Right lobe of liver (tissue), 6 donors: ENCODE measurements around the gene SRP68. TPM values are rescaled to one million over a fixed set of nuclear protein-coding genes. Genes with fewer than 3 reads are reported as not detected.

Experiments used
- ATAC-seq, 4 donors: fragments of 200-7000 bp; cut with Tn5 transposase; one replicate each; pipeline ENCODE4 v1.9.1; 2020; ENCODE audit warnings: mild to moderate bottlenecking in 4 of 4, moderate library complexity in 4 of 4
- DNase-seq, 3 donors: peaks; one replicate each; pipeline ENCODE4 v3.0.0-alpha.2; 2020
- H3K27ac ChIP-seq, 3 donors: fragments of 200-600 bp; one replicate each; pipeline ENCODE4 v1.8.0; 2022
- H3K27me3 ChIP-seq, 2 donors: fragments of 200-600 bp; one replicate each; pipeline ENCODE4 v1.8.0; 2022
- H3K36me3 ChIP-seq, 4 donors: fragments of 200-600 bp; sonication (generic) in 1 of 4; one replicate each; pipeline versions ENCODE4 v1.5.1 to v1.8.0; 2017 to 2022; ENCODE audit warnings: control low read depth in 1 of 4
- H3K4me1 ChIP-seq, 4 donors: fragments of 200-600 bp; sonication (generic) in 1 of 4; one replicate each; pipeline versions ENCODE4 v1.5.1 to v1.8.0; 2017 to 2022; ENCODE audit warnings: control low read depth in 1 of 4
- H3K4me3 ChIP-seq, 3 donors: fragments of 200-600 bp; one replicate each; pipeline ENCODE4 v1.8.0; 2022
- H3K9me3 ChIP-seq, 4 donors: fragments of 200-600 bp; sonication (generic) in 1 of 4; one replicate each; pipeline versions ENCODE4 v1.5.1 to v1.8.0; 2017 to 2022; ENCODE audit warnings: control low read depth in 1 of 4
- POLR2A ChIP-seq: fragments of 450-650 bp; IDR thresholded peaks from one replicate; pipeline ENCODE4 v1.6.1; 2017; ENCODE audit warnings: antibody characterized with exemption, mild to moderate bottlenecking
- WGBS: methylation state at CpG from one replicate; pipeline ENCODE4 v1.1.6; 2018; ENCODE audit warnings: low coverage, low lambda C conversion rate; ENCODE audit not compliant: insufficient coverage; ENCODE audit errors: missing lambda C conversion rate; 5-methylcytosine and 5-hydroxymethylcytosine counted together
- intact Hi-C, 2 donors: fragments of 100-400 bp; cut with DNase I; formaldehyde crosslinking; loops; one replicate each; pipeline versions ENCODE4 v1.11.2 to v1.14.1; 2022
- total RNA-seq, 6 experiments: library from RNA; depleted of rRNA in 2 of 6; stranded (reverse); fragments of >200 nt in 2 of 6; fragmentation: NEBNext Ultra II Directional in 3 of 6; extraction: Animal tissue kit (Norgen Biotek cat#: 25700) in 3 of 6; gene quantifications; one replicate each; pipeline versions ENCODE4 v1.1.0 to v1.2.4, GENCODE V29; 2016 to 2023
- TF ChIP-seq, protein P1 (sequence below), 4 donors: fragments of 200-600 bp in 3 of 4; fragments of 450-650 bp in 1 of 4; IDR thresholded peaks; one replicate each; pipeline versions ENCODE4 v1.5.1 to v1.8.0; 2016 to 2022; ENCODE audit warnings: antibody characterized with exemption in 4 of 4, mild to moderate bottlenecking in 2 of 4
- donor health status: DM: no; HTN: yes; CAD: no.
- donor health status: DM: no; HTN: no; CAD: no.
- donor health status: DM: no; HTN: no; CAD: no.
- donor health status: DM: no; HTN: yes; CAD: no.
- donor health status: DM: no; HTN: yes; CAD: no.

SRP68 gene
- total RNA-seq, 6 experiments from 2014 or later, result 31.0 to 37.0 (median 35.1) TPM

DNA sequence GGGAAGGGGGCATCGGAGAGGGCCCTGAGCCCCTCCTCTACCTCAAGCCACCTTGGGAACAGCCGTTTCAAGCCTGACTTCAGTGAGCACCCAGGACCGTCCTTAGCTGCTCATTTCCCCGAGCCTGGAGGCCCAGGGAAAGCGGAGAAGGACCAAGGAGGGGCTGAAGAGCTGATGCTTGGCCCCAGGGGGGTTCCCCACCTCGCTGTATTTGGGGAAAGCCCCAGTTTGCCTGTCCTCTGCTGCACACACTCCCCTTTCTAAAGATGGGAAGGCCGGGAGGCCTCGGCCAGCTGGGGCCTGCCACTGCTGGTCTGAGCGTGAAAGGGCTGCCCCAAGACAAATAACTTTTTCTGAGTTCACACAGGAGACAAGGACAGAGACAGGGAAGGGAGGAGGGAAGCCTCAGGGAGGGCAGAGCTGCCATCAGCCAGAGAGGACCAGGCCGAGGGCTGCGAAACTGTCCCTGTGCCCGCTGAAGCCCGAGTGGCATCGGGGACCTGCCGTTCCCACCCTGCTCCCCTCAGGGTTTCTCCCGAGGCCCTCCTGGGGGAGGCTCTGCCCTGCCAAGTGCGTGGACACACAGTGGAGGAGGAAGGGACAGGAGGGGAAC lies 18.3 kb upstream of the SRP68 start:
- Histone ChIP-seq H3K36me3 (peaks cover 0 to 60% (median 23%) of the 10 kb centered on the region in 4 donors), H3K27me3 (no peaks in the 10 kb centered on the region), H3K4me1 (no peaks in the 10 kb centered on the region), H3K9me3 (no peaks in the 10 kb centered on the region), H3K4me3 (no peak overlapping the region), H3K27ac (no peak overlapping the region)
- DNase-seq, result no peak
- TF ChIP-seq, protein P1, sequence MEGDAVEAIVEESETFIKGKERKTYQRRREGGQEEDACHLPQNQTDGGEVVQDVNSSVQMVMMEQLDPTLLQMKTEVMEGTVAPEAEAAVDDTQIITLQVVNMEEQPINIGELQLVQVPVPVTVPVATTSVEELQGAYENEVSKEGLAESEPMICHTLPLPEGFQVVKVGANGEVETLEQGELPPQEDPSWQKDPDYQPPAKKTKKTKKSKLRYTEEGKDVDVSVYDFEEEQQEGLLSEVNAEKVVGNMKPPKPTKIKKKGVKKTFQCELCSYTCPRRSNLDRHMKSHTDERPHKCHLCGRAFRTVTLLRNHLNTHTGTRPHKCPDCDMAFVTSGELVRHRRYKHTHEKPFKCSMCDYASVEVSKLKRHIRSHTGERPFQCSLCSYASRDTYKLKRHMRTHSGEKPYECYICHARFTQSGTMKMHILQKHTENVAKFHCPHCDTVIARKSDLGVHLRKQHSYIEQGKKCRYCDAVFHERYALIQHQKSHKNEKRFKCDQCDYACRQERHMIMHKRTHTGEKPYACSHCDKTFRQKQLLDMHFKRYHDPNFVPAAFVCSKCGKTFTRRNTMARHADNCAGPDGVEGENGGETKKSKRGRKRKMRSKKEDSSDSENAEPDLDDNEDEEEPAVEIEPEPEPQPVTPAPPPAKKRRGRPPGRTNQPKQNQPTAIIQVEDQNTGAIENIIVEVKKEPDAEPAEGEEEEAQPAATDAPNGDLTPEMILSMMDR (IDR thresholded peaks at IDR 0.05), result no peak
- no peak for TF ChIP-seq POLR2A
- WGBS, result no CpG with 5 or more reads among the region's 17 CpGs
- no peak for ATAC-seq
- intact Hi-C loops, result loop anchor here in 1 of 2 donors (5.0 kb wide), 1 partner anchor 52 kb away; the partner anchor contains the start of gene FOXJ1

GRCh38 chr17:76089680-76090516 lies 17.6 kb upstream of the SRP68 start:
- WGBS, result 97% methylated on average over 7 of the region's 32 CpGs
- H3K9me3 ChIP-seq, result no peaks in the 10 kb centered on the region
- H3K27me3 ChIP-seq, result no peaks in the 10 kb centered on the region
- H3K4me1 ChIP-seq, result no peaks in the 10 kb centered on the region
- peaks cover 0 to 64% (median 25%) of the 10 kb centered on the region in 4 donors for H3K36me3 ChIP-seq
- H3K27ac ChIP-seq, result no peak overlapping the region
- intact Hi-C loops, result loop anchor here in 1 of 2 donors (5.0 kb wide), 1 partner anchor 52 kb away; the partner anchor contains the start of gene FOXJ1
- no peak overlapping the region for H3K4me3 ChIP-seq
- DNase-seq (no peak), ATAC-seq (no peak)
- TF ChIP-seq POLR2A, result no peak
- TF ChIP-seq, protein P1 (IDR thresholded peaks at IDR 0.05), result no peak

- TF ChIP-seq POLR2A, result no peak
- TF ChIP-seq, protein P1 (IDR thresholded peaks at IDR 0.05), result no peak
- Histone ChIP-seq H3K27me3 (no peaks in the 10 kb centered on the region), H3K9me3 (no peaks in the 10 kb centered on the region), H3K4me1 (no peaks in the 10 kb centered on the region), H3K36me3 (peaks cover 0 to 65% (median 24%) of the 10 kb centered on the region in 4 donors), H3K27ac (no peak overlapping the region), H3K4me3 (no peak overlapping the region)
- intact Hi-C loops, result no loop called here
- ATAC-seq (no peak), DNase-seq (no peak)
- 87% methylated on average over 7 of the region's 25 CpGs for WGBS
Measured at GRCh38 chr17:76088868-76089576, 16.7 kb upstream of the SRP68 start.

- Histone ChIP-seq H3K27ac (no peak overlapping the region), H3K9me3 (no peaks in the 10 kb centered on the region), H3K4me1 (no peaks in the 10 kb centered on the region), H3K36me3 (peaks cover 0 to 61% (median 24%) of the 10 kb centered on the region in 4 donors), H3K27me3 (no peaks in the 10 kb centered on the region), H3K4me3 (no peak overlapping the region)
- 83% methylated on average over 13 of the region's 25 CpGs for WGBS
- no peak for ATAC-seq
- intact Hi-C loops, result no loop called here
- no peak for DNase-seq
- TF ChIP-seq POLR2A, result no peak
- TF ChIP-seq, protein P1 (IDR thresholded peaks at IDR 0.05), result no peak
Measured at GRCh38 chr17:76088041-76088867, 15.9 kb upstream of the SRP68 start.
